Activated CD8-positive, alpha-beta memory T cell treated with anti-CD3 and anti-CD28 coated beads for 4 hours (primary cell): ENCODE measurements around the gene PINK1.
"Not testable (repeated sequence)": the region's sequence is repeated elsewhere in the genome, so short reads cannot be mapped to it uniquely, and the experiment has no call there.

Experiments
- DNase-seq, 2 donors: peaks; one replicate each; pipeline ENCODE4 v3.0.0-alpha.2; 2020; ENCODE audit warnings: low read depth in 2 of 2

The PINK1 gene

GRCh38 chr1:20633190-20634064, at the start of gene PINK1:
TSS of gene PINK1 (plus strand) at chr1:20633458. CDS start at chr1:20633549, 91 bp downstream.
- DNase-seq = peak; percentile 64 to 70

- DNase-seq = no peak
Measured at GRCh38 chr1:20584890-20585289, 48.4 kb upstream of the PINK1 start.

- DNase-seq = no peak
Measured at GRCh38 chr1:20586953-20587660, 46.2 kb upstream of the PINK1 start.

GRCh38 chr1:20587661-20588053, 45.6 kb upstream of the PINK1 start:
- DNase-seq = no peak

- DNase-seq = no peak
Measured at GRCh38 chr1:20588634-20589225, 44.5 kb upstream of the PINK1 start, which contains the start of gene CDA. TSS of gene CDA (plus strand) at chr1:20589097. CDS start at chr1:20589130, 33 bp downstream.

- DNase-seq = no peak
Measured at GRCh38 chr1:20589331-20590278, 43.7 kb upstream of the PINK1 start.

- DNase-seq = no peak
Measured at GRCh38 chr1:20590306-20590777, 42.9 kb upstream of the PINK1 start.

- DNase-seq = no peak
Measured at GRCh38 chr1:20593756-20594155, 39.5 kb upstream of the PINK1 start.

GRCh38 chr1:20594746-20595145, 38.5 kb upstream of the PINK1 start:
- DNase-seq = no peak

- no peak for DNase-seq
Measured at GRCh38 chr1:20596106-20596505, 37.2 kb upstream of the PINK1 start.

- no peak for DNase-seq
Measured at GRCh38 chr1:20597650-20598049, 35.6 kb upstream of the PINK1 start.

- no peak for DNase-seq
Measured at GRCh38 chr1:20600156-20600555, 33.1 kb upstream of the PINK1 start.

- no peak for DNase-seq
Measured at GRCh38 chr1:20601129-20601825, 32.0 kb upstream of the PINK1 start.

- DNase-seq = no peak
Measured at GRCh38 chr1:20602851-20603450, 30.3 kb upstream of the PINK1 start.

GRCh38 chr1:20603504-20604464, 29.5 kb upstream of the PINK1 start:
- DNase-seq = no peak

GRCh38 chr1:20604678-20605077, 28.6 kb upstream of the PINK1 start:
- DNase-seq = no peak

- DNase-seq = not testable (repeated sequence)
Measured at GRCh38 chr1:20606801-20607570, 26.3 kb upstream of the PINK1 start.

GRCh38 chr1:20609541-20609940, 23.7 kb upstream of the PINK1 start:
- no peak for DNase-seq
